Left lung (tissue), 10 donors: ENCODE data around the gene OGA. TPM values are rescaled to one million over a fixed set of nuclear protein-coding genes. Genes with fewer than 3 reads are reported as not detected.

ENCODE experiments used
- ATAC-seq: fragments of 200-7000 bp; cut with Tn5 transposase; one replicate; pipeline ENCODE4 v1.9.1; 2020; ENCODE audit warnings: moderate library complexity
- DNase-seq, 4 donors: peaks; one replicate each; pipeline ENCODE4 v3.0.0-alpha.2; 2013 to 2020
- H3K27ac ChIP-seq, 2 donors: fragments of 200-600 bp; sonication (generic) in 1 of 2; one replicate each; pipeline versions ENCODE4 v1.5.0 to v1.8.0; 2020 to 2021
- H3K27me3 ChIP-seq, 2 donors: fragments of 200-600 bp; sonication (generic) in 1 of 2; one replicate each; pipeline versions ENCODE4 v1.5.0 to v1.8.0; 2020 to 2021
- H3K36me3 ChIP-seq, 2 donors: fragments of 200-600 bp; sonication (generic) in 1 of 2; one replicate each; pipeline versions ENCODE4 v1.5.0 to v1.8.0; 2020 to 2021
- H3K4me1 ChIP-seq, 2 donors: fragments of 200-600 bp; one replicate each; pipeline ENCODE4 v1.8.0; 2021
- H3K4me3 ChIP-seq, 2 donors: fragments of 200-600 bp; sonication (generic) in 1 of 2; one replicate each; pipeline versions ENCODE4 v1.5.0 to v1.8.0; 2020 to 2021; ENCODE audit warnings: mild to moderate bottlenecking in 1 of 2
- H3K9me3 ChIP-seq, 2 donors: fragments of 200-600 bp; sonication (generic) in 1 of 2; one replicate each; pipeline versions ENCODE4 v1.5.0 to v1.8.0; 2020 to 2021
- intact Hi-C, 2 donors: fragments of 100-400 bp; cut with DNase I; formaldehyde crosslinking; loops; one replicate each; pipeline versions ENCODE4 v1.11.2 to v1.14.2; 2022
- polyA plus RNA-seq, 6 donors: library from polyadenylated mRNA; unstranded; fragments of 120-200 nt; gene quantifications; one replicate each; pipeline ENCODE4 v1.2.1, GENCODE V29; 2013; ENCODE audit not compliant: insufficient read length in 6 of 6
- total RNA-seq, 2 donors: library from RNA; stranded (reverse); fragmentation: NEBNext Ultra II Directional; extraction: Animal tissue kit (Norgen Biotek cat#: 25700); gene quantifications; one replicate each; pipeline ENCODE4 v1.2.1, GENCODE V29; 2021
- TF ChIP-seq, protein P1 (sequence below), 2 donors: fragments of 200-600 bp; sonication (generic) in 1 of 2; IDR thresholded peaks; one replicate each; pipeline versions ENCODE4 v1.5.0 to v1.8.0; 2021; ENCODE audit warnings: antibody characterized with exemption in 2 of 2
- donor health status: DM: no; HTN: yes; CAD: no.
- donor health status: DM: no; HTN: no; CAD: no.

Gene OGA
- total and polyA plus RNA-seq, 8 donors = 72.6 to 288 (median 232) TPM

- Histone ChIP-seq H3K27me3 (no peaks in the 10 kb centered on the region), H3K4me3 (no peak overlapping the region), H3K9me3 (peaks cover 0 to 9% of the 10 kb centered on the region in 2 donors), H3K4me1 (no peaks in the 10 kb centered on the region), H3K36me3 (peaks cover 0 to 10% of the 10 kb centered on the region in 2 donors), H3K27ac (no peak overlapping the region)
- TF ChIP-seq, protein P1, sequence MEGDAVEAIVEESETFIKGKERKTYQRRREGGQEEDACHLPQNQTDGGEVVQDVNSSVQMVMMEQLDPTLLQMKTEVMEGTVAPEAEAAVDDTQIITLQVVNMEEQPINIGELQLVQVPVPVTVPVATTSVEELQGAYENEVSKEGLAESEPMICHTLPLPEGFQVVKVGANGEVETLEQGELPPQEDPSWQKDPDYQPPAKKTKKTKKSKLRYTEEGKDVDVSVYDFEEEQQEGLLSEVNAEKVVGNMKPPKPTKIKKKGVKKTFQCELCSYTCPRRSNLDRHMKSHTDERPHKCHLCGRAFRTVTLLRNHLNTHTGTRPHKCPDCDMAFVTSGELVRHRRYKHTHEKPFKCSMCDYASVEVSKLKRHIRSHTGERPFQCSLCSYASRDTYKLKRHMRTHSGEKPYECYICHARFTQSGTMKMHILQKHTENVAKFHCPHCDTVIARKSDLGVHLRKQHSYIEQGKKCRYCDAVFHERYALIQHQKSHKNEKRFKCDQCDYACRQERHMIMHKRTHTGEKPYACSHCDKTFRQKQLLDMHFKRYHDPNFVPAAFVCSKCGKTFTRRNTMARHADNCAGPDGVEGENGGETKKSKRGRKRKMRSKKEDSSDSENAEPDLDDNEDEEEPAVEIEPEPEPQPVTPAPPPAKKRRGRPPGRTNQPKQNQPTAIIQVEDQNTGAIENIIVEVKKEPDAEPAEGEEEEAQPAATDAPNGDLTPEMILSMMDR (IDR thresholded peaks at IDR 0.05) = no peak
- no peak for DNase-seq
- intact Hi-C loops = no loop called here
- ATAC-seq = no peak
These were observed 39.7 kb upstream of the OGA start for GRCh38 chr10:101857802-101858476.

DNA sequence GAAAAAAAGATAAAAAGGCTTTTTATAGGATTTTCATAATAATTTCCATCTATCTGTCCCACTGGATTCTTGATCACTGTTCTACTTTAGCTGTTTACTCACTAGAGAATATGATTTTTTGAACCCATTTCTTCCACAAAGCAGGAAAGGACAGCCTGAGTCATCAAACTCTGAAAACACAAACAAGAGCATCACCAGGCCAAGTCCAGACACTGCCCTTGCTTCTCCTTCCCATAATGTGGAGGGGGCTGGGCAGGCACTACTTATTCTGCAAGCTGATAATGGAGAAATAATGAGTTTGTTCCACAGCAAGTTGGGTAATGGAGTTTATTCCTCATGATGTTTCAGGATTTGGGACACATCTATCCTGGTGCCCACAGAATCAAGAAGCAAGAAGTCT, 38.4 kb upstream of the OGA start:
- TF ChIP-seq, protein P1 (IDR thresholded peaks at IDR 0.05) = no peak
- ATAC-seq (peak; percentile 48), DNase-seq (no peak)
- Histone ChIP-seq H3K9me3 (peaks cover 0 to 9% of the 10 kb centered on the region in 2 donors), H3K36me3 (peaks cover 0 to 2% of the 10 kb centered on the region in 2 donors), H3K4me1 (no peaks in the 10 kb centered on the region), H3K4me3 (no peak overlapping the region), H3K27ac (no peak overlapping the region), H3K27me3 (no peaks in the 10 kb centered on the region)
- intact Hi-C loops = no loop called here

DNA sequence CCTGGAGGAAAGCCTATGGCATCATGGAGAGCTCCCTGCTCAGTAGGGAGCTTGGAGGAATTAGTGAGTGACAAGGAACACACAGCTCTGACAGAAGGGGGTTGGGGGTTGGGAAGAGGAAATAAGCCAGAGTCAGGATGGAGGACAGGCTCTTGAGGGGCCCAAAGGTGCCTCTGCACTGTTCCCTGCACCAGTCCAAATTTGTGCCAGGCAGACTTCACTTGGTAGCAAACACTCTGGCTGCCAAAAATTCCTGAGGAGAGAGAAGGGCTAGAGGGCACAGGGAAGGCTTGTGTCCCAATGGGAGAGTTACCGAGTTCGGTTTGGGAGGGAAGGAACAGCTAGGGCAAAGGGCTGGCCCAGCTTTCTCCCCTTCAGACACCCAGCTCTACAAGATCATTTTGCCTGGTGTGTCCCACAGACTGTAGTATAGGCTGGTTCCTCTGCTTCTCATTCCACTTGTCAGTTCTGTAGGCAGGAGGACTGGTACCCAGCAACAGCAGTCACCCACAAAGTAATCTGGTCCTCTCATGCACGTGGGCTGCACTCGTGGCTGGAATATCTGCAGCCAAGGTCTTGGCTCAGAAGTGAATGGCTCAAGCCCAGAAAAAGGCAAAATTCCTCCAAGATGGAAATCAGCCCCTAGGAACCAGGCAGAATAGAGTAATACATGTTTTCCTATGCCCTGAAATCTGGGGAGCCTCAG, 33.3 kb upstream of the OGA start:
- DNase-seq (no peak), ATAC-seq (no peak)
- TF ChIP-seq, protein P1 (IDR thresholded peaks at IDR 0.05) = no peak
- no peak overlapping the region for H3K4me3 ChIP-seq
- H3K9me3 ChIP-seq = no peaks in the 10 kb centered on the region
- peaks cover 0 to 19% of the 10 kb centered on the region in 2 donors for H3K4me1 ChIP-seq
- no peak overlapping the region for H3K27ac ChIP-seq
- no peaks in the 10 kb centered on the region for H3K27me3 ChIP-seq
- intact Hi-C loops = no loop called here
- H3K36me3 ChIP-seq = peaks cover 0 to 24% of the 10 kb centered on the region in 2 donors

GRCh38 chr10:101850749-101851148, 32.5 kb upstream of the OGA start:
- no peak for ATAC-seq
- no peak overlapping the region for H3K27ac ChIP-seq
- no peak overlapping the region for H3K4me3 ChIP-seq
- intact Hi-C loops = no loop called here
- no peaks in the 10 kb centered on the region for H3K27me3 ChIP-seq
- DNase-seq = no peak
- TF ChIP-seq, protein P1 (IDR thresholded peaks at IDR 0.05) = no peak
- peaks cover 0 to 19% of the 10 kb centered on the region in 2 donors for H3K4me1 ChIP-seq
- H3K36me3 ChIP-seq = peaks cover 0 to 32% of the 10 kb centered on the region in 2 donors
- no peaks in the 10 kb centered on the region for H3K9me3 ChIP-seq

GRCh38 chr10:101848894-101849351, 30.7 kb upstream of the OGA start:
- DNase-seq (peak in 1 of 4 donors; percentile 45), ATAC-seq (peak; percentile 58)
- peak overlapping the region in 1 of 2 donors; percentile 83 for H3K27ac ChIP-seq
- no peak overlapping the region for H3K4me3 ChIP-seq
- TF ChIP-seq, protein P1 (IDR thresholded peaks at IDR 0.05) = no peak
- intact Hi-C loops = loop anchor here in 1 of 2 donors (10.0 kb wide), 1 partner anchor 166 kb away; no protein-coding TSS in a partner anchor
- H3K9me3 ChIP-seq = no peaks in the 10 kb centered on the region
- H3K4me1 ChIP-seq = peaks cover 0 to 24% of the 10 kb centered on the region in 2 donors
- peaks cover 0 to 36% of the 10 kb centered on the region in 2 donors for H3K36me3 ChIP-seq
- no peaks in the 10 kb centered on the region for H3K27me3 ChIP-seq
